ENCODE results near the gene ARID3B. TPM values are rescaled to one million over a fixed set of nuclear protein-coding genes. Genes with fewer than 3 reads are reported as not detected.

Gene ARID3B
- total and polyA plus RNA-seq, 2 of the 13 experiments (the other 11 are each of a cell fraction or from before 2014, with no cell fraction given): 5.3 to 12.8 TPM

DNA sequence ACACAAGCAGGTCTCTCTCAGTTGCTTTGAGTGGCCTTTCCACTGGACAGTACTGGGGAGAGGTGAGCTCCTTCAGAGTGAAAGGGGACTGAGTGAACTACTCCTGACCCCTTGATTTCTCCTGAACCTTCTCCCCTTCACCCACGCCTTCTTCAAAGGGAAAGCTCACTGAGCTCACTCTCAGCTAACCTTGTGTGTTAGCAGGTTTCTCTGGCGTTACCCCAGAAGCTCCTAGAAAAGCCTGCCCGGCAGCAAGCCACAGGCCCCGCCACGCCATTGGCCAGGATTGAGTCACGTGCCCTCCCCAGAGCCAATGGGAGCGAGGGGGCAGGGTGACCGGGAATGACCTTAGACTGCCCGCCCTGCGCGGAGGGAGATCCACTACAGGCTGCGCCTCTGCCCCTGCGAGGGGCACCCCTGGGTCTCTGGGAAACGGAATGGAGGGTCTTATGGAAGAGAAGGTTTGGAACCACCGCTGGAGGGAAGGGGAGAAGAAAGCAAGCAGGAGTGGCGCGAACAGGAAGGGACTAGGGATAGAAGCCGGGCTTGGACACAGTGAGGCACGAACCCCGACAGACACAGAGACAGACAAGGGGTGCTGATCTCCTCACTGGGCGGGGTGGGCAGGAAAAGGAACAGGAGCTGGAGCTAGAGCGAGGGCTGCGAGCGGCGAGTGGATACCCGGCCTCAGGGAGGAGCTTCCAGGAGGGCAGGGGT is 57.3 kb downstream of the ARID3B start (continued):
- peak; percentile 60; the same call in 1 of the 2 replicates for TF ChIP-seq ZNF280D (CRISPR knock-in tag; IDR thresholded peaks at IDR 0.05)
- no peak for TF ChIP-seq ZNF121 (CRISPR knock-in tag; IDR thresholded peaks at IDR 0.05)
- no peak; the same call in 1 of the 2 replicates for TF ChIP-seq TGIF2 (CRISPR knock-in tag; IDR thresholded peaks at IDR 0.05)
- no peak for TF ChIP-seq RORA (CRISPR knock-in tag; IDR thresholded peaks at IDR 0.05)
- TF ChIP-seq, protein P1, sequence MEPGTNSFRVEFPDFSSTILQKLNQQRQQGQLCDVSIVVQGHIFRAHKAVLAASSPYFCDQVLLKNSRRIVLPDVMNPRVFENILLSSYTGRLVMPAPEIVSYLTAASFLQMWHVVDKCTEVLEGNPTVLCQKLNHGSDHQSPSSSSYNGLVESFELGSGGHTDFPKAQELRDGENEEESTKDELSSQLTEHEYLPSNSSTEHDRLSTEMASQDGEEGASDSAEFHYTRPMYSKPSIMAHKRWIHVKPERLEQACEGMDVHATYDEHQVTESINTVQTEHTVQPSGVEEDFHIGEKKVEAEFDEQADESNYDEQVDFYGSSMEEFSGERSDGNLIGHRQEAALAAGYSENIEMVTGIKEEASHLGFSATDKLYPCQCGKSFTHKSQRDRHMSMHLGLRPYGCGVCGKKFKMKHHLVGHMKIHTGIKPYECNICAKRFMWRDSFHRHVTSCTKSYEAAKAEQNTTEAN (CRISPR knock-in tag; conservative IDR thresholded peaks at IDR 0.05): no peak
- no peak for TF ChIP-seq ZSCAN31 (CRISPR knock-in tag; IDR thresholded peaks at IDR 0.05; ENCODE audit: low read depth)
- TF ChIP-seq TCF7L2 (IDR thresholded peaks at IDR 0.05; ENCODE audit: low read depth, low read length): no peak
- TF ChIP-seq BATF2 (CRISPR knock-in tag; IDR thresholded peaks at IDR 0.05): no peak
- no peak for TF ChIP-seq ATAD3A (CRISPR knock-in tag; IDR thresholded peaks at IDR 0.05)
- TF ChIP-seq TRAFD1 (CRISPR knock-in tag; IDR thresholded peaks at IDR 0.05; ENCODE audit: borderline replicate concordance): 0 out of 2 replicates have a peak, but pooled peaks have one; percentile 29
- TF ChIP-seq POLR2AphosphoS2 (IDR thresholded peaks at IDR 0.05; ENCODE audit: low read depth, low read length): no peak
- no peak for TF ChIP-seq HNRNPUL1 (IDR thresholded peaks at IDR 0.05; ENCODE audit: low read depth, low read length)
- TF ChIP-seq CCDC6 (CRISPR knock-in tag; IDR thresholded peaks at IDR 0.05): 0 out of 2 replicates have a peak, but pooled peaks have one; percentile 60
- TF ChIP-seq ZNF704 (CRISPR knock-in tag; IDR thresholded peaks at IDR 0.05; ENCODE audit: borderline replicate concordance): no peak
- no peak for TF ChIP-seq FOXA1 (IDR thresholded peaks at IDR 0.05)
- TF ChIP-seq FOXA1 (CRISPR knock-in tag; IDR thresholded peaks at IDR 0.05): no peak
- TF ChIP-seq, protein P2, sequence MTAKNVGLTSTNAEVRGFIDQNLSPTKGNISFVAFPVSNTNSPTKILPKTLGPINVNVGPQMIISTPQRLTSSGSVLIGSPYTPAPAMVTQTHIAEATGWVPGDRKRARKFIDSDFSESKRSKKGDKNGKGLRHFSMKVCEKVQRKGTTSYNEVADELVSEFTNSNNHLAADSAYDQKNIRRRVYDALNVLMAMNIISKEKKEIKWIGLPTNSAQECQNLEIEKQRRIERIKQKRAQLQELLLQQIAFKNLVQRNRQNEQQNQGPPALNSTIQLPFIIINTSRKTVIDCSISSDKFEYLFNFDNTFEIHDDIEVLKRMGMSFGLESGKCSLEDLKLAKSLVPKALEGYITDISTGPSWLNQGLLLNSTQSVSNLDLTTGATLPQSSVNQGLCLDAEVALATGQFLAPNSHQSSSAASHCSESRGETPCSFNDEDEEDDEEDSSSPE (CRISPR knock-in tag; IDR thresholded peaks at IDR 0.05): peak; percentile 83
- TF ChIP-seq JDP2 (CRISPR knock-in tag; IDR thresholded peaks at IDR 0.05; ENCODE audit: borderline replicate concordance): no peak
- TF ChIP-seq GABPA (IDR thresholded peaks at IDR 0.05; ENCODE audit: low read depth, low read length): no peak
- no peak for TF ChIP-seq GABPA (CRISPR knock-in tag; IDR thresholded peaks at IDR 0.05; ENCODE audit: low read depth)
- TF ChIP-seq RFX3 (CRISPR knock-in tag; IDR thresholded peaks at IDR 0.05): no peak
- TF ChIP-seq RAD51 (IDR thresholded peaks at IDR 0.05; ENCODE audit: borderline replicate concordance): peak; percentile 91

Data from HepG2 (cell line).